Measurements from ENCODE around the gene KISS1. TPM values are rescaled to one million over a fixed set of nuclear protein-coding genes. Genes with fewer than 3 reads are reported as not detected.

KISS1 gene
- total RNA-seq, 2 donors from 2014 or later = not detected

DNA sequence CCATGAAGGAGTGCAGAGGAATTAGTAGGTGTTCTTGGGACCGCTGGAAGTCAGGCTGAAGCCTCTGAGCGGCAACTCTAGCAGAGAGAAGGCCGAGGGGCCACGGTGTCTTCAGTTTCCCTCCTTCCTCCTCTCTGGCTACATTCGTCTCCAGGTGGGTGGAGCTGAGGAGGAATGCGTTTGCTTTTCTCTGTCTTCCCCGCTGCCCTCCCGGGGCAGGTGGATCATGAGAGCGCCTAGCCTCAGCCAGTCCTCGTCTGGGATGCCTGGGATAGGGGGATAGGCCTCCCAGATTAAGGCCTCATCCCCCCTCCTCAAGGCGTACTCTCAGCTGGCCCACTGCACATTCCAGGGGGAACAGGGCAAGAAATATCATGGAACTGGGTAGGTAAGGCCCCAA is 25.0 kb upstream of the KISS1 start:
- intact Hi-C loops (cut with DNase I) = no loop called here
- no peak for DNase-seq (ENCODE audit: low spot score)

DNA sequence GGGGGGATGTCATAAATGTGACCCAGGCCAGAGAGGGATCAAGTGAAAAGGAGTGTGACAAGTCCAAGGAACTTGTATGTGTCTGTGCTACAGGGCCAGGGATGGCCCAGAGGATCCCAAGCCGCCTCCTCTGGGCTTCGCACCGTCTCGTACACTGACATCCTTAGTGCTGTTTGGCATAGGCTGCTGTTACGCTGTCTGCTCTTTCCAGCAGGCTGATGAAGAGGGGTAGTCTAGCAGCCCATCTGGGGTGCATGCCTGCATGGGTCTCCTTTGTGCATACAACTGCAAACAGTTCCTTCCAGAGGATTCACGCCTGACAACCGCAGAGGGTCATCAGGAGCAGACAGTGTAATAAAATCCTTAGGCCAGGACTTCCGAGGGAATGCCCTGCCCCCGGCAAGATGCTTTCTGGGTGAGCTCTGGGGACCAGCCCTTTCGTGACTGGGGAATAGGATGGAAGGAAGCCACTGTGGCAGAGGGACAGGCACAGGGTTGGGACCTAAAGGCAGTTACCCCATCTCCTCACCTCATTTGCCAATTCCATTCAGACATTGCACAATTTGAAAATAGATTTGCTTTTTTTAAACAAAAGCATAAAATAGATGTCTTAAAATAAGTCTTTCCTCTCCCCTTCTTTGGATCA is 23.8 kb upstream of the KISS1 start:
- no peak for DNase-seq (ENCODE audit: low spot score)
- intact Hi-C loops (cut with DNase I) = no loop called here

GRCh38 chr1:204218552-204218951 is 22.3 kb upstream of the KISS1 start:
- DNase-seq (ENCODE audit: low spot score) = no peak
- intact Hi-C loops (cut with DNase I) = no loop called here

DNA sequence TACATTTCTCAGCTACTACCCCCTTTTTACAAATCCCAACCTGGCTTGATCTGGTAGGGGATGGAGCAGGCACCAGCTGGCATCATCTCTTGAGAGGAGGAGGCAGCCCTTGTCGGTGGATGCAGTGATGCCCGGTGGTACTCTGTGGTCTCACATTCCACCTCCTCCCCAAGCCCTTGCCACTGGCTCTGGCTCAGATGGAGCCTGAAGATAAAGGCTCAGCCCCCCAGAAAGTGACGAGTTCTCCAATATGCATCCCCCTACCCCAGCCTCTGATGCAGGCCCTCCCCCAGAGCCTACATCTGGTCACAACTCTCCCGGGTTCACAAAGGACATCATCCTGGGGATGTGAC is 21.3 kb upstream of the KISS1 start:
- intact Hi-C loops (cut with DNase I) = no loop called here
- no peak for DNase-seq (ENCODE audit: low spot score)

DNA sequence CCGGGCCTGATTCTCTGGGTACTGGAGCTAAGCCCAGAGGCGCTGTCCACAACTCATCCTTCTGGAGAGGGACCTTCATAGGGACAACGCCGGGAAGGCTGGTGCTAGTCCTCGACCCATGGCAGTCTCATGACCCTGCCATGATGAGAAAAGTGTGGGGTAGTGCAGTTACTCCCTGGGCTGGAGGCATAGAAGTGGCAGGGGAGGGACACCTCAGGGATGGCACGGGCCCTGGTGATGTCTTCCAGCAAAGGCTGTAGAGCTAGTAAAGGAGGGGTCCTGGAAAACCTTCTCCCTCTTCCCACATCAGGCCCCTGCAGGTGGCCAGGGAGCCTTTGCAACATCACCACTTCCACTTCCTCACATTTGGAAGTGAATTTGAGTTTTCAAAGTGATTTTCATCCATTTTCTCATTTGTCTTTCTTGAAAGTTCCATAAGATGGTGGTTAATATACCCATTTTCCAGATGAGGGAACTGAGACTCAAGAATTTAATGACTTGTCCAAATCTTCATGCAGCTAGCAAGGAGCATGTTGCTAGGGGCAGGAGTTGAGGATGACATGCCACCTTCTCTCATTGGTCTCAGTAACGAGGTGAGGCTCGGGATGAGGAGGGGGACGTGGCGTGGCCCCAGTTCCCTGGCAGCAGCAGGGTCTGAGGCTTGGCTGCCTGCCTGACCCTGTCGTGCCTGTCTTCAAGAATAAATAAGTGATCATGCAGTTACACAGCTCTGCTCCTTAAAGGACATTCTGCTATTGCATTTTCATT is 20.8 kb upstream of the KISS1 start:
- no peak for DNase-seq (ENCODE audit: low spot score)
- intact Hi-C loops (cut with DNase I) = no loop called here

DNA sequence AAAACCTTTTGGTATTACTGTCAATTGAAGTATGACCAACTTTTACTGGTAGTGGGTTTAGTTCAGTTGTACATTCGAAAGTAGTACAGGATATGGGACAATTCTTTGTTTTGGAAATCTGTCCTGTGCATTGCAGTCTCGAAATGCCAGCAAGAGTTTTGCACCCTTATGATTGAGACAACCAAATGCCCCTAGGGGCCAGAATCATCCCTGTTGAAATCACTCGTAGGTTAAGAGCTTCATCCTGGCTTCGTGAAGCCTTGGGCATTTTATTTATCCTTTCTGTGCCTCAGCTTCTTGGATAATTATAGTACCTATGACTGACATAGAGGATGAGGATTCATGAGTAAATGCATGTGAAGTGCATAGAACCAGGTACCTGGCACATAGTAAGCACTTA is 19.9 kb upstream of the KISS1 start:
- intact Hi-C loops (cut with DNase I) = no loop called here
- no peak for DNase-seq (ENCODE audit: low spot score)

- DNase-seq (ENCODE audit: low spot score) = peak; percentile 90
- intact Hi-C loops (cut with DNase I) = loop anchor here (2.0 to 5.0 kb wide), 3 partner anchors 52 to 148 kb away; no protein-coding TSS in a partner anchor
These were observed 17.7 kb upstream of the KISS1 start, which contains the start of gene GOLT1A for GRCh38 chr1:204213668-204214662. GOLT1A (minus strand) TSS chr1:204213988; CDS start chr1:204213906, 82 bp downstream.

DNA sequence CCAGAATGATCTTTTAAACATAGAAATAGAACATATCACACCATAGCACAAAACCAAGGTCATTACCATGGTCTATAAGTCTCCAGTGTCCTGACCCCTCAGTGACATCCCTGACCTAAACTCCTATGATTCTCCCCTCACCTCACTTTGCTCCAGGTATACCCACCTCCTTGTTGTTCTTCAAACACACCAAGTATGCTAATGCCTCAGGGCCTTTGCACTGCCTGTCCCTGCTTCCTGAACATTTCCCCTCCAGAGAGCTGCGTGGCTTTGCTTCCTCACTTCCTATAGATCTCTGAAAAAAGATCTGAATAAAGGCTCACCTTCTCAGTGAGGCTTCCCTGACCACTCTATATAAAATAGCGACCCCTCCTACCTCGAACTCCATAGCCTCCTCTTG is 16.4 kb upstream of the KISS1 start:
- DNase-seq (ENCODE audit: low spot score) = no peak
- intact Hi-C loops (cut with DNase I) = loop anchor here (5.0 kb wide), 2 partner anchors 50 to 150 kb away; no protein-coding TSS in a partner anchor

GRCh38 chr1:204211046-204211445 is 14.8 kb upstream of the KISS1 start:
- DNase-seq (ENCODE audit: low spot score) = no peak
- intact Hi-C loops (cut with DNase I) = loop anchor here (5.0 kb wide), 2 partner anchors 49 to 151 kb away; no protein-coding TSS in a partner anchor

DNA sequence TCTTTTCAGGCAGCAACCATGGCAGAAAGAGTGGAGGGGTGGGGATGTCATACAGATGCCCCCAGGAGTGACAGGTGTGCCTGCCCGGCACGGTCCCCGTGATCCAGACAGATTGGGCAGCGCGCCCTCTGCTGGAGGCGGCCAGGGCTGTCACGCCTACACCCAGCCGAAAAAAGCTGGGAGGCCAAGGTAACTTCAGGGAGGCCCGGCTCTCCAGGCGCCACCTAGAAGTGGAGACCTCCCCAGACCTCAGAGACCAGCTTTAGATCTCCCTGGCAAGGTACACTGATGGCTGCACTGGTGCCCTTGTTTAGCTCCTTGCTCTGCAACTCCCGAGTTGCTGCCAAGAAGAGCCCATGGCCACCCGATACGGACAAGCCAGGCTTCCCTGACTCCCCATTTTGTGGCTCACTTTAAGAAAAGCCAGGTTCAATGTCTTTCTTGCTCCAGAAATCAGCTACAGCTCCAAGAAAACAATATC is 10.9 kb upstream of the KISS1 start:
- intact Hi-C loops (cut with DNase I) = no loop called here
- peak; percentile 89 for DNase-seq (ENCODE audit: low spot score)

- no peak for DNase-seq (ENCODE audit: low spot score)
- intact Hi-C loops (cut with DNase I) = no loop called here
These were observed 9.8 kb upstream of the KISS1 start for GRCh38 chr1:204206121-204206520.

GRCh38 chr1:204205486-204205885 is 9.2 kb upstream of the KISS1 start:
- DNase-seq (ENCODE audit: low spot score) = no peak
- intact Hi-C loops (cut with DNase I) = no loop called here

DNA sequence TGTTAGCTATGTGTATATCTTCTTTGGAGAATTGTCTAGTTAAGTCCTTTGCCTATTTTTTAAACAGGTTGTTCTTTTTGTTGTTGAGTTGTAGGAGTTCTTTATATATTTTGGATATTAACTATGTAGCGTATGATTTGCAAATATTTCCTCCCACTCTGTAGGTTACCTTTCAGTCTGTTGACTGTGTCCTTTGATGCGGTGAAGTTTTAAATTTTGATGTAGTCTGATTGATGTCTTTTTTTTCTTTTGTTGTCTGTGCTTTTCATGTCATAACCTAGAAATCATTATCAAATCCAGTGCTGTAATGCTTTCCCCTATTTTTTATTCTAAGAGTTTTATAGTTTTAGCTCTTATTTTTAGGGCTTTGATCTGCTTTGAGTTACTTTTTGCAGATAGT is 8.7 kb upstream of the KISS1 start:
- intact Hi-C loops (cut with DNase I) = loop anchor here in 1 of 2 donors (5.0 kb wide), 1 partner anchor 38 kb away; the partner anchor contains the start of gene REN
- DNase-seq (ENCODE audit: low spot score) = no peak

DNA sequence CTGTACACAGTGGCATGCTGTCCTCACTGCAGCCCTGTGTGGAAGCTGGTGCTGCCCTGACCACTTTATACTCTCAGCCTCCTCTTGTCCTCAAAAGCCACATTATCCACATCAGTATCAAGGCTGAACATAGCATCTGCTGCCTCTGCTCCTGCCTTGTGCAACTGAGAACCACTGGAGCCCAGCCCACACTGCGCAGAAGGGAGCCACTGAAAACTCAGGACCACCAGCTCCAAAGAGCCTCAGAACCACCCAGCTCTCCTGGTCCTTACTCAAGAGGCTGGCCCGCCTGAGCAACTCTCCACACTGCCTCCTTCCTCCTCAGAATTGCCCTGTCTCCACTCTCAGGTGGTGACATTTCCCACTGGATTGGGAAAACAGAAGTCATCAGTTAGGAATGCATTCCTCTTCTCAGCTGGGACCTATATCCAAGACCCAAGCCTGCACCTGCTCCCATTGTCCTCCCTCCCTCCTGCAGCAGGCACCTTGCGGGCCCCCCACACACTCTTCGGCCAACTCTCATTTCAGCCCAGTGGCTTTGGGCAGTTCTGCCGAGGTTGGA is 7.0 kb upstream of the KISS1 start:
- intact Hi-C loops (cut with DNase I) = loop anchor here in 1 of 2 donors (5.0 kb wide), 1 partner anchor 36 kb away; the partner anchor contains the start of gene REN
- DNase-seq (ENCODE audit: low spot score) = no peak

- no peak for DNase-seq (ENCODE audit: low spot score)
- intact Hi-C loops (cut with DNase I) = loop anchor here in 1 of 2 donors (5.0 kb wide), 1 partner anchor 35 kb away; the partner anchor contains the start of gene REN
These were observed 6.2 kb upstream of the KISS1 start for GRCh38 chr1:204202481-204202880.

DNA sequence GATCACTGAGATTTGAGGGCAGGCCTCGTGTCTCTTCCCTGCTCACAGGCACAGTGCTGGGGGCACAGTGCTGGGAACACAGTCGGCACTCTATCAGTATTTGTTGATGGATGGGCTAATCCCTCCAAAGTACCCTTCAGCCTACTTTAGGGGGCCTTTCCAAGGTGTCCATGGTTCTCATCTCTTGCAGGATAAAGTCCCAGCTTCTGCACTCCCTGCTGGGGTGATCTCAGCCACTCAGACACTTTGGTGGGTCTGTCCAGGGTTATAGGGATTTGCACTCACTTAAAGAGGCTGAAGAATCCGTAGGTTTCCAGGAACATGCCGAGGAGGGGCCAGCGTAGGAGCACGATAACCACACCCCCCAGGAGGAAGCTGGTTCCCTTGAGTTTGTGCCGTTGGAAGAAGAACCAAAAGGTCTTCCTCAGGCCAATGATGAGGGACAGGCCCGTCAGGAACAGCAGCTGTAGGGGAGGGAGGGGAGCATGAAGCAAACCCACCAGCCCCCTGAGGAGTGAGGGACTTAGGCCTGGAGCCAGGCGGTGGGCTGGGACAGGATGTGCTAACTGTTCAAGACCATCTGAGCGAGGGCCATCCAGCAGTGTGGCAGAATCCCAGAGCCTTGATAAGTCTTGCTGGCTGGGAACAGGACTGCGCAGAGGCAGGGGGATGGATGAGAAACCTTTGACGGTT is 5.2 kb upstream of the KISS1 start:
- intact Hi-C loops (cut with DNase I) = loop anchor here in 1 of 2 donors (5.0 kb wide), 1 partner anchor 34 kb away; the partner anchor contains the start of gene REN
- DNase-seq (ENCODE audit: low spot score) = no peak

DNA sequence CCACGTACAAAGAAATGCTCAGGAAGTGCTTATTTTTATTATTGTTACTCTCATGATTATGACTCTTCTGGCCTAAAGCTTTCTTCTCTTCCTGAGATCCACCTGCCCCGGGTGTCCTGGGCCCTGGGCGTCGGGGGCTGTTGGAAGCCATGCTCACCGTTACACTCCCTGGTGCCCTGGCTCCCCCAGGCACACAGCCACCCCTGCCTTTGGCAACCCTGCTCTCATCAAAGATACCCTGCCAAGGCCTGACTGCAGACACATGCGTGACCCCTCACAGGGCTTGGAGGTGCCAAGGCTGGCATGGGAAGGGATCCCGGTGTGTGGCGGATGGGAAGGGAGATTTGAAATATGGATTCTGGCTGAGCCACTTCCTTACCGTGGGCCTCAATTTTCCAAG is 3.3 kb upstream of the KISS1 start:
- DNase-seq (ENCODE audit: low spot score) = no peak
- intact Hi-C loops (cut with DNase I) = no loop called here
